Measurements from ENCODE around the gene ADAM12.

- TF ChIP-seq CTCF (conservative IDR thresholded peaks at IDR 0.05 in 1 of 2, IDR thresholded peaks at IDR 0.05 in 1 of 2; ENCODE audit: low read depth in 1 of 2, low read length in 2 of 2) (no peak), EZH2 (IDR thresholded peaks at IDR 0.05; ENCODE audit: low read length, missing control alignments) (no peak)
These were observed 321.8 kb downstream of the ADAM12 start for GRCh38 chr10:126066456-126066855.

All from fibroblast of lung (primary cell).